Epithelial cell of proximal tubule (primary cell): ENCODE results near the gene PIGL. TPM values are rescaled to one million over a fixed set of nuclear protein-coding genes. Genes with fewer than 3 reads are reported as not detected.
"Not testable (repeated sequence)": the region's sequence is repeated elsewhere in the genome, so short reads cannot be mapped to it uniquely, and the experiment has no call there.

Experiments
- DNase-seq: peaks from one replicate; pipeline ENCODE4 v3.0.0-alpha.2; 2011; ENCODE audit warnings: low read depth
- H3K4me3 ChIP-seq: 2 replicates; pipeline ENCODE4 v1.5.1; 2011; ENCODE audit warnings: low read depth, mild to moderate bottlenecking, low read length
- CTCF ChIP-seq: conservative IDR thresholded peaks from 2 replicates; pipeline ENCODE4 v1.5.1; 2012; ENCODE audit warnings: low read depth, mild to moderate bottlenecking, low read length
- total RNA-seq: library from RNA; depleted of rRNA; stranded (reverse); fragments of >200 nt; gene quantifications from 2 replicates; pipeline ENCODE4 v1.2.3, GENCODE V29; 2015

The PIGL gene
- total RNA-seq, 1 donor from 2014 or later, result 24.4 TPM

DNA sequence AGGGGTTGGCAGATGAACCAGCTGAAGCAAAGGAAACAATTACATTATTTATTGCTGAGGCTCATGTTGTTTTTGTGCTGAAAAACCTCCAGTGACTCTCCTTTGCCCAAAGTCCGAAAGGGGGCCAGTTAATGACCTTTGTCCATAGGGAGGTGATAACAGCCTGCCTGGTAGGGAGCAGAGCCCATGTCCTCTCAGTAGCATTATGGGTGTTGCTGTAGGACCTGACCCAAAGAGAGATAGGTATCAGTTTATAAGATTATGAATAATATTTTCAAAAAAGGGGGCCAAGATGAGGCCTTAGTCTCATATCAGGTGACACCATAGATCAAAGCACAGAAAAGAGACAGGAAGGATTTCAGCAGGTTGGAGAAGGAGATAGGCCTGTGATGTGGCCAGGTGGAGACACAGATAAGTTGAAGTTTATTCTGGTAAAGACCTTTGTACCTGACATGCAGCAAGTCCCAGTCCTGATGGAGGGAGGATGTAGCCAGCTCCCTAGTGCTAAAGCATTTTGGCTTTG is 81.2 kb downstream of the PIGL start:
- H3K4me3 ChIP-seq, result no peak overlapping the region
- DNase-seq, result no peak
- no peak for TF ChIP-seq CTCF

DNA sequence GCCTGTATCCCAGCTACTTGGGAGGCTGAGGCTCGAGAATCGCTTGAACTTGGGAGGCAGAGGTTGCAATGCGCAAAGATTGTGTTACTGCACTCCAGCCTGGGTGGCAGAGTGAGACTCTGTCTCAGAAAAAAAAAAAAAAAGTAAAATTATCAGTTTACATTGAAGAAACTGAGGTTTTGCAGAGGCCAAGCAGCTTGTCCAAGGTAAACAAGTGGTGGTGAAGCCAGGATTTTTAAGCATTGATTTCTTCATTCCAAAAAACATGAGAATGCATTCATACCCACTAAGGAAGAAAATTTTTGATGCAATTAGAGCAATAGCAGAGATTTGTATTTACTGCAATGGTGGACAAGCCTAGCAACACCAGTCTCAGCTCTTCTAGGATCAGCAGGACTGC is 83.5 kb downstream of the PIGL start:
- no peak for DNase-seq
- no peak overlapping the region for H3K4me3 ChIP-seq
- TF ChIP-seq CTCF, result no peak

DNA sequence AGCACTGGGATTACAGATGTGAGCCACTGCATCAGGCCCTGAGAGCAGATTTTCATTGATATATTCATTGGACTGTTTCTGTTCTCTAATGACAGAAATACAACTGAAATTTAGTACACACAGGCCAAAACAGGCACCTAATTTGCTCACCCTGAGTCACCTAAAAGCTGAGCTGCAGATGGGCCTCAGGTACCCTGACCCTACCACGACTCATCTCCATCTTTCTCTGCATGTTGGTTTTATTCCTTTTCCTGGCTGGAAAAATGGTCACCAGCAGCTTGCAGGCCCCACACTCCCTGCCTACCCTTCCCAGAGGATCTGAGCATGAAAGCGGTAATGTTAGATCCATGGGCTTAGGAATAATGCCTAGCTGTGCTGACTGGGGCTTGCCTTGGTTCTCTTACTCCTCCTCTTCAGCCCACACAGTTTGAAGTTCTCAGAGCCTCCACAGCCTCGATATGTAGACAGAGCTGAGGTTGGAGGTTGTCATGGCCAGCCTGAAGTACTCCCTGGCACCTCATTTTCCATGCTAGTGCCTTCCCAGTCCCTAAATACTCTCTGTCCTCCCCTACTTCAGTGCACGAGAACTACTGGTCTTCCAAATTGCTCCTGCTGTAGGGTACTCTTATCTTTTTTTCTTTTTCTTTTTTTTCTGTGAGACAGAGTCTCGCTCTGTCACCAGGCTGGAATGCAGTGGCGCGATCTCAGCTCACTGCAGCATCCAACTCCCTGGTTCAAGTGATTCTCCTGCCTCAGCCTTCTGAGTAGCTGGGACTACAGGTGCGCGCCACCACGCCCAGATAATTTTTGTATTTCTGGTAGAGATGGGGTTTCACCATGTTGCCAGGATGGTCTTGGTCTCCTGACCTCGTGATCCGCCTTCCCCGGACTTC is 85.2 kb downstream of the PIGL start:
- no peak for DNase-seq
- TF ChIP-seq CTCF, result no peak
- no peak overlapping the region for H3K4me3 ChIP-seq

GRCh38 chr17:16302856-16303255 is 85.8 kb downstream of the PIGL start:
- no peak overlapping the region for H3K4me3 ChIP-seq
- DNase-seq, result no peak
- no peak for TF ChIP-seq CTCF

DNA sequence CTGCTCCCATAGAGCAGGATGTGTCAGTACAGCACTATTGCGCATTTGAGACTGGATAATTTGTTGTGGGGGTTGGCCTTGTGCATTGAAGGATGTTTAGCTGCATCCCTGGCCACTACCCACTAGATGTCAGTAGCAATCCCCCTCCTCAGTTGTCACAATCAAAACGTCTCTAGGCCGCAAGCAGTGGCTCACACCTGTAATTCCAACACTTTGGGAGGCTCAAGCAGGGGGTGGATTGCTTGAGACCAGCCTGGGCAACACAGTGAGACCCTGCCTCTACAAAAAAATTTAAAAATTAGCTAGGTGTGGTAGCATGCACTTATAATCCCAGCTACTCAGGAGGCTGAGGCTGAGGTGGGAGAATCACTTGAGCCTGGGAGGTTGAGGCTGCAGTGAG is 87.8 kb downstream of the PIGL start:
- DNase-seq, result no peak
- no peak overlapping the region for H3K4me3 ChIP-seq
- TF ChIP-seq CTCF, result peak; percentile 65

DNA sequence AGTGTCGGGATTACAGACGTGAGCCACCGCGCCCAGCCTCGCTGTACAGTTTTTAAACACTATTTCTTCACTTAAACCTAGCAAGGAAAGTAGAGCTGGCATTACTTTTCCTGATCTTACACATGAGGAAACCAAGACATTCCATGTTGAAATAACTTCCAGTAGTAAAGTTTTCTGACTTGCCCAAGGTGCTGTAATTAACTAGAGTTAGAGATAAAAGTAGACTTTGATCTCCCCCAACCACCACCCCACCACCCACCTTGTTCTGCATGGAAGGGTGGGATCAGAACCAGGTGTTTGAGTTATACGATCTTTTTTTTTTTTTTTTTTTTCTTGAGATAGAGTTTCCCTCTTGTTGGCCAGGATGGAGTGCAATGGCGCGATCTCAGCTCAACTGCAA is 89.2 kb downstream of the PIGL start:
- TF ChIP-seq CTCF, result no peak
- no peak overlapping the region for H3K4me3 ChIP-seq
- DNase-seq, result no peak

GRCh38 chr17:16312061-16312460 is 95.1 kb downstream of the PIGL start:
- not testable (repeated sequence) for DNase-seq, H3K4me3 ChIP-seq
